H1 (cell line): Measurements from ENCODE around the gene PIGM. TPM values are rescaled to one million over a fixed set of nuclear protein-coding genes. Genes with fewer than 3 reads are reported as not detected.

Experiments used
- BCL11A ChIP-seq, 2 experiments: IDR thresholded peaks; one replicate each; pipeline ENCODE4 v1.6.1; 2011; ENCODE audit warnings: low read depth in 2 of 2, low read length in 2 of 2, mild to moderate bottlenecking in 2 of 2
- CHD7 ChIP-seq: fragments of 300-600 bp; sonication (generic); IDR thresholded peaks from 2 replicates; pipeline ENCODE4 v1.7.1; 2012; ENCODE audit warnings: low read length, moderate library complexity, mild to moderate bottlenecking, inconsistent platforms; ENCODE audit not compliant: insufficient replicate concordance
- CREB1 ChIP-seq: IDR thresholded peaks from 2 replicates; pipeline ENCODE4 v1.6.1; 2012; ENCODE audit warnings: inconsistent platforms
- CTBP2 ChIP-seq: IDR thresholded peaks from 2 replicates; pipeline ENCODE4 v1.7.0; 2011; ENCODE audit warnings: borderline replicate concordance, mild to moderate bottlenecking, moderate library complexity, mixed read lengths, low read length; ENCODE audit not compliant: insufficient read depth, insufficient read length
- RFX5 ChIP-seq: IDR thresholded peaks from 2 replicates; pipeline ENCODE4 v1.6.1; 2011; ENCODE audit warnings: low read depth, low read length, improper control_type of control experiment, borderline replicate concordance
- SAP30 ChIP-seq: fragments of 300-600 bp; sonication (generic); IDR thresholded peaks from 2 replicates; pipeline ENCODE4 v1.7.1; 2012; ENCODE audit warnings: low read length, moderate library complexity, mild to moderate bottlenecking, inconsistent platforms; ENCODE audit not compliant: insufficient read depth, insufficient replicate concordance
- SUZ12 ChIP-seq: fragments of 200-600 bp; sonication (generic); IDR thresholded peaks from 2 replicates; pipeline ENCODE4 v1.6.1; 2012; ENCODE audit warnings: mild to moderate bottlenecking, inconsistent platforms, low read length, moderate library complexity, mixed read lengths
- TAF1 ChIP-seq: IDR thresholded peaks from 2 replicates; pipeline ENCODE4 v1.6.1; 2011; ENCODE audit warnings: mild to moderate bottlenecking, low read depth, low read length
- TEAD4 ChIP-seq: IDR thresholded peaks from 2 replicates; pipeline ENCODE4 v1.6.1; 2012; ENCODE audit warnings: low read depth, low read length, inconsistent platforms, mixed read lengths
- polyA plus RNA-seq, 7 experiments: library from polyadenylated mRNA; depleted of rRNA in 3 of 7; stranded (reverse) in 5 of 7; unstranded in 2 of 7; fragments of >200 nt in 5 of 7; fragments of 200-250 nt in 2 of 7; gene quantifications; 1 replicate in 5 of 7; 2 replicates in 1 of 7; 4 replicates in 1 of 7; pipeline versions ENCODE4 v1.2.1 to v1.2.3, GENCODE V29; 2011 to 2013; ENCODE audit warnings: missing spikeins in 2 of 7, mixed read lengths in 2 of 7
- total RNA-seq: library from RNA; stranded (reverse); fragmentation: NEBNext Ultra II Directional; extraction: Animal tissue kit (Norgen Biotek cat#: 25700); gene quantifications from 2 replicates; pipeline ENCODE4 v1.2.1, GENCODE V29; 2021

The PIGM gene
- total and polyA plus RNA-seq, 2 of the 8 experiments (the other 6 are each of a cell fraction or from before 2014, with no cell fraction given) = 5.4 to 6.0 TPM

DNA sequence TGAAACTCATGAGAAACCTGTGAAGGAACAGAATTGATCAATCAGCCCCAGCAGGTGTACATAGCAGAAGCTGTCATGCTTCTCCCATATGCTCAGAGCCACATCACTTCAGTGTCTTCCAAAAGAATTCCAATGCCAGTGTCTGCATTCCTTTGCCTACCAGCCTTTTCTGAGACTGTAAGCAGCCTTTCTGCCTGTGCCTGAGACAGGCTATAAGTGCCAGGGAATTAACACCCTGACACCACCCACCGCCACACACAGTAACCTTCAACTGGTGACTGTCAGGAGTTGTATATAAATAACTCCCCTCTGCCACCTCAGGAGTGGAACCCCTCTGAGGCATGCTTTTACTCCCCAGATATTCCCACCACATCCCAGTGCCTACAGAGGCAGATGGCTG, 39.6 kb downstream of the PIGM start (continued):
- no peak for TF ChIP-seq SAP30
- TF ChIP-seq CREB1 = no peak
- TF ChIP-seq TAF1 = no peak
- TF ChIP-seq BCL11A (IDR thresholded peaks at IDR 0.05; ENCODE audit: low read depth in 2 of 2, low read length in 2 of 2) = no peak
- no peak for TF ChIP-seq RFX5
- TF ChIP-seq CTBP2 = no peak
- TF ChIP-seq CHD7 = no peak
- no peak for TF ChIP-seq SUZ12
- no peak for TF ChIP-seq TEAD4
- TF ChIP-seq, all 59 proteins: peak for 0
